ENCODE measurements around the gene RIMS1.

- no peak for TF ChIP-seq EZH2 (IDR thresholded peaks at IDR 0.05; ENCODE audit: borderline replicate concordance, low read depth, low read length, severe bottlenecking)
- TF ChIP-seq CTCF (IDR thresholded peaks at IDR 0.05; ENCODE audit: extremely low read depth in 1 of 2, insufficient read depth in 1 of 2, low read depth in 1 of 2, low read length in 2 of 2), result no peak
- TF ChIP-seq POLR2AphosphoS5 (IDR thresholded peaks at IDR 0.05; ENCODE audit: insufficient read depth, low read depth, low read length), result no peak
- TF ChIP-seq MAX (IDR thresholded peaks at IDR 0.05; ENCODE audit: insufficient read depth, insufficient read length), result no peak
Observed at GRCh38 chr6:72206606-72207005, 320.3 kb downstream of the RIMS1 start.
